HCT116 (cell line): ENCODE measurements around the gene VIPR2. TPM values are rescaled to one million over a fixed set of nuclear protein-coding genes. Genes with fewer than 3 reads are reported as not detected.
A peak's percentile ranks its signal among the peaks of the same experiment; 100 is the strongest.

Experiments
- ATAC-seq: fragments of 200-7000 bp; cut with Tn5 transposase; 2 replicates; pipeline ENCODE4 v1.9.1; 2020; ENCODE audit warnings: mild to moderate bottlenecking, moderate library complexity
- BruUV-seq: library from RNA; stranded (reverse); fragments of 400-500 nt; replicated peaks from 2 replicates; lab custom pipeline; 2021; lab: Mats Ljungman, UMichigan
- CTCF ChIA-PET: fragments of 300-600 bp; sonication (Branson Sonifier 250); formaldehyde crosslinking; loops from one replicate; lab custom pipeline; 2021; ENCODE audit warnings: antibody characterized with exemption; lab: Charles Lee
- POLR2A ChIA-PET: fragments of 300-600, 350-600 bp; sonication (Branson Sonifier 250); formaldehyde crosslinking; loops from one replicate; lab custom pipeline; 2021; ENCODE audit warnings: antibody characterized with exemption; lab: Charles Lee
- RAD21 ChIA-PET, 2 experiments: fragments of 300-600 bp; sonication (Branson Sonifier 250); formaldehyde crosslinking; loops; one replicate each; lab custom pipeline; 2023; ENCODE audit warnings: low total read pairs in 2 of 2; ENCODE audit not compliant: uncharacterized antibody in 2 of 2, unreplicated experiment in 2 of 2, low non-redundant PET in 1 of 2; lab: Charles Lee
- DNase-seq: peaks from one replicate; pipeline ENCODE4 v3.0.0-alpha.2; 2010; ENCODE audit warnings: low read depth, low spot score
- H2AFZ ChIP-seq: fragments of 200-600 bp; shearing (Covaris generic), sonication (generic); 2 replicates; pipeline ENCODE4 v1.6.1; 2017; ENCODE audit warnings: low read depth, mixed run types, mixed read lengths, antibody characterized with exemption, low read length; ENCODE audit not compliant: poor library complexity, severe bottlenecking
- H3K27ac ChIP-seq: 2 replicates; pipeline ENCODE4 v1.5.1; 2012; ENCODE audit warnings: low read depth, low read length
- H3K27me3 ChIP-seq: fragments of 200-600 bp; sonication (generic); 2 replicates; pipeline ENCODE4 v1.6.1; 2016; ENCODE audit warnings: mixed run types, low read length, mixed read lengths; ENCODE audit not compliant: insufficient read depth
- H3K36me3 ChIP-seq, 2 experiments: fragments of 200-500 bp in 1 of 2; fragments of 200-600 bp in 1 of 2; sonication (Bioruptor generic) in 1 of 2; sonication (generic) in 1 of 2; 2 replicates each; pipeline versions ENCODE4 v1.5.1 to v1.6.1; 2014 to 2016; ENCODE audit warnings: low read length in 2 of 2, inconsistent platforms in 1 of 2, mixed read lengths in 1 of 2, mixed run types in 1 of 2; ENCODE audit not compliant: insufficient read depth in 2 of 2, control insufficient read depth in 1 of 2
- H3K4me1 ChIP-seq, 2 experiments: fragments of 200-600 bp in 1 of 2; sonication (generic) in 1 of 2; 2 replicates each; pipeline versions ENCODE4 v1.5.1 to v1.6.1; 2012 to 2017; ENCODE audit warnings: low read length in 2 of 2, inconsistent platforms in 1 of 2, mild to moderate bottlenecking in 1 of 2, mixed read lengths in 1 of 2, mixed run types in 1 of 2, moderate library complexity in 1 of 2; ENCODE audit not compliant: insufficient read depth in 2 of 2, control insufficient read depth in 1 of 2
- H3K4me2 ChIP-seq: fragments of 200-600 bp; sonication (generic); 2 replicates; pipeline ENCODE4 v1.6.1; 2017; ENCODE audit warnings: mixed run types, low read length, mixed read lengths
- H3K4me3 ChIP-seq, 2 experiments: fragments of 200-600 bp in 1 of 2; sonication (generic) in 1 of 2; replicated peaks in 1 of 2; 2 replicates each; pipeline ENCODE4 v1.5.1; 2011 to 2016; ENCODE audit warnings: low read length in 2 of 2, control low read depth in 1 of 2, low read depth in 1 of 2, mild to moderate bottlenecking in 1 of 2, mixed read lengths in 1 of 2, mixed run types in 1 of 2
- H3K79me2 ChIP-seq: fragments of 200-600 bp; sonication (generic); 2 replicates; pipeline ENCODE4 v1.6.1; 2017; ENCODE audit warnings: mild to moderate bottlenecking, mixed run types, low read length, moderate library complexity, mixed read lengths; ENCODE audit not compliant: insufficient read depth
- H3K9ac ChIP-seq: fragments of 200-600 bp; sonication (generic); 2 replicates; pipeline ENCODE4 v1.6.1; 2016; ENCODE audit warnings: low read length, mixed read lengths
- H3K9me2 ChIP-seq: fragments of 200-600 bp; sonication (generic), shearing (Covaris generic); 2 replicates; pipeline ENCODE4 v1.6.1; 2017; ENCODE audit warnings: mixed run types, mild to moderate bottlenecking, moderate library complexity; ENCODE audit not compliant: insufficient read depth
- H3K9me3 ChIP-seq, 2 experiments: fragments of 200-500 bp in 1 of 2; fragments of 200-600 bp in 1 of 2; sonication (Bioruptor generic) in 1 of 2; sonication (generic) in 1 of 2; 2 replicates each; pipeline ENCODE4 v1.6.1; 2014 to 2017; ENCODE audit warnings: low read length in 2 of 2, mixed read lengths in 2 of 2, inconsistent platforms in 1 of 2, low read depth in 1 of 2, mild to moderate bottlenecking in 1 of 2, mixed run types in 1 of 2, moderate library complexity in 1 of 2; ENCODE audit not compliant: control insufficient read depth in 1 of 2, insufficient read depth in 1 of 2
- H4K20me1 ChIP-seq: fragments of 200-600 bp; sonication (generic), shearing (Covaris generic); 2 replicates; pipeline ENCODE4 v1.6.1; 2017; ENCODE audit warnings: mixed run types, mild to moderate bottlenecking, moderate library complexity; ENCODE audit not compliant: insufficient read depth
- ATF3 ChIP-seq: IDR thresholded peaks from 2 replicates; pipeline ENCODE4 v1.6.1; 2012
- CBX3 ChIP-seq: IDR thresholded peaks from 2 replicates; pipeline ENCODE4 v1.6.1; 2012; ENCODE audit warnings: low read depth
- CEBPB ChIP-seq: IDR thresholded peaks from 2 replicates; pipeline ENCODE4 v1.6.1; 2012; ENCODE audit warnings: low read depth
- CTCF ChIP-seq, 3 experiments: fragments of 200-600 bp in 1 of 3; sonication (generic) in 1 of 3; IDR thresholded peaks in 2 of 3; conservative IDR thresholded peaks in 1 of 3; 2 replicates each; pipeline ENCODE4 v1.5.1; 2012 to 2017; ENCODE audit warnings: low read depth in 2 of 3, low read length in 2 of 3, antibody characterized with exemption in 1 of 3, borderline replicate concordance in 1 of 3, control low read depth in 1 of 3, mild to moderate bottlenecking in 1 of 3, mixed read lengths in 1 of 3, mixed run types in 1 of 3, moderate library complexity in 1 of 3; ENCODE audit not compliant: insufficient read depth in 1 of 3
- EZH2 ChIP-seq: fragments of 200-600 bp; sonication (generic); IDR thresholded peaks from 2 replicates; pipeline ENCODE4 v1.6.1; 2017; ENCODE audit warnings: antibody characterized with exemption, mixed run types
- EZH2phosphoT487 ChIP-seq: fragments of 200-600 bp; IDR thresholded peaks from 2 replicates; pipeline ENCODE4 v1.6.1; 2018; ENCODE audit warnings: antibody characterized with exemption, borderline replicate concordance
- FOSL1 ChIP-seq: IDR thresholded peaks from 2 replicates; pipeline ENCODE4 v1.6.1; 2012; ENCODE audit warnings: low read depth
- JUND ChIP-seq: IDR thresholded peaks from 2 replicates; pipeline ENCODE4 v1.6.1; 2012
- MAX ChIP-seq: IDR thresholded peaks from 2 replicates; pipeline ENCODE4 v1.6.1; 2012
- POLR2A ChIP-seq: IDR thresholded peaks from 2 replicates; pipeline ENCODE4 v1.7.0; 2011; ENCODE audit warnings: borderline replicate concordance; ENCODE audit not compliant: insufficient read depth, insufficient read length; ENCODE audit errors: extremely low read depth
- RAD21 ChIP-seq: IDR thresholded peaks from 2 replicates; pipeline ENCODE4 v1.6.1; 2012; ENCODE audit warnings: low read depth, mild to moderate bottlenecking
- REST ChIP-seq: IDR thresholded peaks from 2 replicates; pipeline ENCODE4 v1.6.1; 2012; ENCODE audit warnings: low read depth
- SIN3A ChIP-seq: IDR thresholded peaks from 2 replicates; pipeline ENCODE4 v1.6.1; 2012; ENCODE audit warnings: low read depth
- SRF ChIP-seq: IDR thresholded peaks from 2 replicates; pipeline ENCODE4 v1.6.1; 2012; ENCODE audit warnings: low read depth
- TCF7L2 ChIP-seq: IDR thresholded peaks from 2 replicates; pipeline ENCODE4 v1.7.0; 2011; ENCODE audit warnings: borderline replicate concordance, inconsistent platforms; ENCODE audit not compliant: insufficient read depth, insufficient read length; ENCODE audit errors: extremely low read depth
- YY1 ChIP-seq: IDR thresholded peaks from 2 replicates; pipeline ENCODE4 v1.6.1; 2011; ENCODE audit warnings: low read length, low read depth, moderate library complexity, mild to moderate bottlenecking; ENCODE audit not compliant: insufficient replicate concordance; ENCODE audit errors: extremely low read depth
- ZBTB33 ChIP-seq: IDR thresholded peaks from 2 replicates; pipeline ENCODE4 v1.6.1; 2011; ENCODE audit warnings: mild to moderate bottlenecking, low read length, moderate library complexity; ENCODE audit not compliant: insufficient replicate concordance; ENCODE audit errors: extremely low read depth
- ZFX ChIP-seq: fragments of 450-650 bp; IDR thresholded peaks from 2 replicates; pipeline ENCODE4 v1.6.1; 2017
- ZNF274 ChIP-seq: fragments of 200-500 bp; sonication (Bioruptor generic); IDR thresholded peaks from 2 replicates; pipeline ENCODE4 v1.6.1; 2014; ENCODE audit warnings: mild to moderate bottlenecking, low read depth, low read length, inconsistent platforms
- intact Hi-C: fragments of 100-400 bp; cut with micrococcal nuclease; formaldehyde crosslinking; loops from 2 replicates; pipeline ENCODE4 v1.10.0; 2022
- total RNA-seq: library from RNA; stranded (reverse); gene quantifications from one replicate; pipeline ENCODE4 v1.2.1, GENCODE V29; 2021; ENCODE audit not compliant: unreplicated experiment

VIPR2 gene
- total RNA-seq, 1 experiment from 2014 or later = 0.10 TPM

GRCh38 chr7:159104188-159104920 lies 40.3 kb downstream of the VIPR2 start:
- Histone ChIP-seq H3K36me3 (no peaks in the 10 kb centered on the region), H2AFZ (no peak overlapping the region), H3K9me3 (no peaks in the 10 kb centered on the region), H3K4me3 (no peak overlapping the region), H3K9me2 (no peaks in the 10 kb centered on the region), H4K20me1 (no peaks in the 10 kb centered on the region), H3K4me1 (peaks cover 0 to 17% of the 10 kb centered on the region in 2 experiments; a peak in 2 of 4 replicates), H3K79me2 (no peaks in the 10 kb centered on the region), H3K27me3 (peaks cover 11% of the 10 kb centered on the region; the same call in 1 of the 2 replicates), H3K9ac (no peak overlapping the region), H3K27ac (no peak overlapping the region), H3K4me2 (no peak overlapping the region)
- POLR2A ChIA-PET = no interaction called here
- intact Hi-C loops = no loop called here
- 0 out of 2 replicates have a peak, but pooled peaks have one; percentile 18 for ATAC-seq
- RAD21 ChIA-PET = no interaction called here
- DNase-seq = no peak
- no TSS peak for BruUV-seq
- CTCF ChIA-PET = no interaction called here
- TF ChIP-seq SIN3A (no peak), SRF (no peak), EZH2 (no peak), REST (no peak), TCF7L2 (no peak), ZBTB33 (no peak), EZH2phosphoT487 (no peak), FOSL1 (no peak), CEBPB (no peak), MAX (no peak), YY1 (no peak), ATF3 (no peak), ZNF274 (no peak), JUND (no peak), ZFX (no peak), POLR2A (no peak), CTCF (IDR thresholded peaks at IDR 0.05 in 2 of 3, conservative IDR thresholded peaks at IDR 0.05 in 1 of 3; ENCODE audit: borderline replicate concordance in 1 of 3, insufficient read depth in 1 of 3, low read depth in 2 of 3, low read length in 2 of 3) (no peak), CBX3 (no peak), RAD21 (no peak)
